Neural progenitor cell (in vitro differentiated cells): ENCODE measurements around the gene MAD1L1. TPM values are rescaled to one million over a fixed set of nuclear protein-coding genes. Genes with fewer than 3 reads are reported as not detected.

Source experiments
- DNase-seq: peaks from one replicate; pipeline ENCODE4 v3.0.0-alpha.2; 2016; ENCODE audit warnings: low spot score
- H2AFZ ChIP-seq: fragments of 200-600 bp; sonication (generic); replicated peaks from 2 replicates; pipeline ENCODE4 v1.6.1; 2016; ENCODE audit warnings: antibody characterized with exemption
- H3F3A ChIP-seq: fragments of 200-600 bp; sonication (generic); 2 replicates; pipeline ENCODE4 v1.6.1; 2016; ENCODE audit warnings: antibody characterized with exemption, low read depth
- H3K27ac ChIP-seq: fragments of 200-600 bp; sonication (generic); 2 replicates; pipeline ENCODE4 v1.5.1; 2016; ENCODE audit warnings: mild to moderate bottlenecking
- H3K27me3 ChIP-seq: fragments of 200-600 bp; sonication (generic); 2 replicates; pipeline ENCODE4 v1.6.1; 2016; ENCODE audit warnings: mild to moderate bottlenecking, moderate library complexity
- H3K36me3 ChIP-seq: fragments of 200-600 bp; sonication (generic); 2 replicates; pipeline ENCODE4 v1.5.1; 2016
- H3K4me1 ChIP-seq: fragments of 200-600 bp; sonication (generic); 2 replicates; pipeline ENCODE4 v1.6.1; 2016; ENCODE audit warnings: mixed run types
- H3K4me2 ChIP-seq: fragments of 200-600 bp; sonication (generic); 2 replicates; pipeline ENCODE4 v1.6.1; 2016
- H3K4me3 ChIP-seq: fragments of 200-600 bp; sonication (generic); 2 replicates; pipeline ENCODE4 v1.5.1; 2016
- H3K79me2 ChIP-seq: fragments of 200-600 bp; sonication (generic); 2 replicates; pipeline ENCODE4 v1.6.1; 2016; ENCODE audit warnings: low read depth
- H3K9ac ChIP-seq: fragments of 200-600 bp; sonication (generic); 2 replicates; pipeline ENCODE4 v1.6.1; 2016
- H3K9me3 ChIP-seq: fragments of 200-600 bp; sonication (generic); 2 replicates; pipeline ENCODE4 v1.5.1; 2016; ENCODE audit warnings: low read depth
- H4K20me1 ChIP-seq: fragments of 200-600 bp; sonication (generic); 2 replicates; pipeline ENCODE4 v1.6.1; 2016; ENCODE audit warnings: low read depth
- H3K27ac Mint-ChIP-seq: 3 replicates; pipeline ENCODE4 v1.8.0; 2021; ENCODE audit warnings: mixed read lengths
- H3K27me3 Mint-ChIP-seq: 2 replicates; pipeline ENCODE4 v1.8.0; 2022; ENCODE audit warnings: low read depth, mild to moderate bottlenecking, inconsistent platforms, moderate library complexity, mixed read lengths; ENCODE audit not compliant: insufficient read depth
- H3K36me3 Mint-ChIP-seq: 3 replicates; pipeline ENCODE4 v1.8.0; 2021; ENCODE audit warnings: mixed read lengths
- H3K4me1 Mint-ChIP-seq: 3 replicates; pipeline ENCODE4 v1.8.0; 2021; ENCODE audit warnings: mixed read lengths
- H3K4me3 Mint-ChIP-seq: 3 replicates; pipeline ENCODE4 v1.8.0; 2021; ENCODE audit warnings: mild to moderate bottlenecking, moderate library complexity, mixed read lengths
- H3K9me3 Mint-ChIP-seq: 3 replicates; pipeline ENCODE4 v1.8.0; 2020; ENCODE audit warnings: mixed read lengths
- CTCF ChIP-seq: fragments of 200-600 bp; sonication (generic); IDR thresholded peaks from 2 replicates; pipeline ENCODE4 v1.5.1; 2017; ENCODE audit warnings: antibody characterized with exemption, mild to moderate bottlenecking
- EZH2 ChIP-seq: fragments of 200-600 bp; sonication (generic); IDR thresholded peaks from 2 replicates; pipeline ENCODE4 v1.6.1; 2017; ENCODE audit warnings: antibody characterized with exemption, mild to moderate bottlenecking, moderate library complexity
- EZH2phosphoT487 ChIP-seq: fragments of 200-600 bp; sonication (generic); IDR thresholded peaks from 2 replicates; pipeline ENCODE4 v1.6.1; 2017; ENCODE audit warnings: antibody characterized with exemption
- total RNA-seq: library from RNA; depleted of rRNA; stranded (reverse); fragments of >200 nt; gene quantifications from 2 replicates; pipeline ENCODE4 v1.2.3, GENCODE V29; 2015; ENCODE audit warnings: low replicate concordance

MAD1L1 gene
- total RNA-seq, 1 donor from 2014 or later: 23.7 TPM

- Mint-ChIP-seq H3K27ac (peak overlapping the region; percentile 6), H3K4me1 (peaks cover 8% of the 10 kb centered on the region), H3K36me3 (peaks cover 31% of the 10 kb centered on the region), H3K9me3 (peaks cover 11% of the 10 kb centered on the region), H3K27me3 (peaks cover 7% of the 10 kb centered on the region), H3K4me3 (no peak overlapping the region)
- Histone ChIP-seq H4K20me1 (no peaks in the 10 kb centered on the region), H2AFZ (no peak overlapping the region), H3K79me2 (no peaks in the 10 kb centered on the region), H3K36me3 (no peaks in the 10 kb centered on the region), H3K9ac (no peak overlapping the region), H3K9me3 (no peaks in the 10 kb centered on the region), H3K4me2 (no peak overlapping the region), H3F3A (no peaks in the 10 kb centered on the region), H3K27me3 (no peaks in the 10 kb centered on the region), H3K4me3 (no peak overlapping the region), H3K4me1 (no peaks in the 10 kb centered on the region), H3K27ac (no peak overlapping the region)
- no peak for DNase-seq
- TF ChIP-seq CTCF (no peak), EZH2phosphoT487 (no peak), EZH2 (no peak)
Measured at GRCh38 chr7:1964211-1964912, 268.4 kb downstream of the MAD1L1 start.

GRCh38 chr7:1963575-1963974, 269.2 kb downstream of the MAD1L1 start:
- Histone ChIP-seq H3K79me2 (no peaks in the 10 kb centered on the region), H3K4me2 (no peak overlapping the region), H4K20me1 (no peaks in the 10 kb centered on the region), H2AFZ (no peak overlapping the region), H3F3A (no peaks in the 10 kb centered on the region), H3K27ac (no peak overlapping the region), H3K9ac (no peak overlapping the region), H3K4me3 (no peak overlapping the region), H3K36me3 (no peaks in the 10 kb centered on the region), H3K4me1 (no peaks in the 10 kb centered on the region), H3K27me3 (no peaks in the 10 kb centered on the region), H3K9me3 (no peaks in the 10 kb centered on the region)
- Mint-ChIP-seq H3K27me3 (peaks cover 9% of the 10 kb centered on the region), H3K9me3 (peaks cover 11% of the 10 kb centered on the region), H3K27ac (no peak overlapping the region), H3K4me3 (no peak overlapping the region), H3K4me1 (peaks cover 8% of the 10 kb centered on the region), H3K36me3 (peaks cover 31% of the 10 kb centered on the region)
- TF ChIP-seq EZH2phosphoT487 (no peak), EZH2 (no peak), CTCF (no peak)
- DNase-seq: no peak

- H3K9me3 Mint-ChIP-seq: peaks cover 11% of the 10 kb centered on the region
- H3K27me3 ChIP-seq: no peaks in the 10 kb centered on the region
- peaks cover 5% of the 10 kb centered on the region for H3K27me3 Mint-ChIP-seq
- no peaks in the 10 kb centered on the region for H3F3A ChIP-seq
- no peaks in the 10 kb centered on the region for H3K79me2 ChIP-seq
- TF ChIP-seq EZH2 (no peak), CTCF (no peak), EZH2phosphoT487 (no peak)
- H3K9me3 ChIP-seq: no peaks in the 10 kb centered on the region
- H3K4me1 Mint-ChIP-seq: peaks cover 8% of the 10 kb centered on the region
- H2AFZ ChIP-seq: no peak overlapping the region
- no peak overlapping the region for H3K4me3 Mint-ChIP-seq
- no peak overlapping the region for H3K27ac Mint-ChIP-seq
- H3K27ac ChIP-seq: no peak overlapping the region
- no peaks in the 10 kb centered on the region for H4K20me1 ChIP-seq
- no peaks in the 10 kb centered on the region for H3K4me1 ChIP-seq
- H3K9ac ChIP-seq: no peak overlapping the region
- H3K36me3 ChIP-seq: no peaks in the 10 kb centered on the region
- H3K4me2 ChIP-seq: no peak overlapping the region
- H3K4me3 ChIP-seq: no peak overlapping the region
- peaks cover 23% of the 10 kb centered on the region for H3K36me3 Mint-ChIP-seq
- DNase-seq: no peak
Measured at GRCh38 chr7:1961701-1962276, 271.0 kb downstream of the MAD1L1 start.
